ENCODE results near the gene CCDC102B.
"Not testable (repeated sequence)": the region's sequence is repeated elsewhere in the genome, so short reads cannot be mapped to it uniquely, and the experiment has no call there.

CCDC102B gene

GRCh38 chr18:68909579-68909978 lies 111.7 kb downstream of the CCDC102B start:
- no peak for DNase-seq

GRCh38 chr18:68915061-68915460 lies 117.2 kb downstream of the CCDC102B start:
- DNase-seq: no peak

- no peak for DNase-seq
Measured at GRCh38 chr18:68916734-68917133, 118.9 kb downstream of the CCDC102B start.

- no peak for DNase-seq
Measured at GRCh38 chr18:68918216-68918615, 120.3 kb downstream of the CCDC102B start.

- no peak for DNase-seq
Measured at GRCh38 chr18:68919900-68920299, 122.0 kb downstream of the CCDC102B start.

GRCh38 chr18:68922392-68922791 lies 124.5 kb downstream of the CCDC102B start:
- no peak for DNase-seq

DNA sequence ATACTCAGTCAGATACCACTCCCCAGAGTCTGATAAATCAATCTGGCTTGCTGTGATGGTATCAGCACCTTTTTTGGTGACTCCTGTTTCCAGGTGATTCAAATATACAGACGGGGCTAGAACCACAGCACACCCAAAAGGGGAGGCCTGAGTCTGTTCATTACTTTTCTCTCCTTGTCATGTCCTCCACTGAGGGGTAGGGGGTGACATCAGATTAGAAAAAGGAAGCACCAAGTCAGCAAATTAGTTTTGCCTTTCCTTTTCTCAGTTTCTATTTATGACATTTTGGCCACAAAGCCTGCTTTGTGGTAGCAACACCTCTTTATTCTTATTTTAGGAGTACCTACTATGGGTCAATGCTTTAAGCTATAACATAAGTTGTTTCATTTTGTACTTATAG lies 127.4 kb downstream of the CCDC102B start:
- no peak for DNase-seq

- no peak for DNase-seq
Measured at GRCh38 chr18:68928762-68929675, 131.1 kb downstream of the CCDC102B start.

- no peak for DNase-seq
Measured at GRCh38 chr18:68935686-68936085, 137.8 kb downstream of the CCDC102B start.

DNA sequence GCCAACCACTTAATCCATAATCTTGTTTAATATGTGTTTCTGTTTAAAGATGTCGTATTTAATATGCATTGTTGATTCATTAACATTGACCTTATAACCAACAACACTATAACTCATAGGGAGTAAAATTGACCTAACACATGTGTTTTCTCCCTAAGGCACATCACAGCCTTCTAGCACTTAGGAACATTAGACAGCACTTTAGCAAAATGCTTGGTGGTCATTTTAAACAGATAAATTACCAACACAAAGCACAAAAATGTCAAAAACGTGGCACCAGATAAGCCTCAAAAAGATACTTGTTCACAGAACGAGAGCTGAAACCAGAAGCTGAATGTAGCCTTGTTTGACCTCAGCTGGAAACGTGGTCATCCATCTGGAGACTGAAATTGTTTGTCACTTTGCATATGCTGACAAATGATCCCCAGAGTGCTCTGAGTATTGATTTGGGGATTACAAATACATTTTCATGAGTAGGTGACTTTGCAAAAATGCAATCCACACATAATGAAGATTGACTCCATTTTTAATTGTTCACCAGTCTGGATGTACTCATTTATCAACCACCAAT lies 139.2 kb downstream of the CCDC102B start:
- DNase-seq: no peak

- DNase-seq: no peak
Measured at GRCh38 chr18:68940039-68940438, 142.2 kb downstream of the CCDC102B start.

GRCh38 chr18:68940754-68941153 lies 142.9 kb downstream of the CCDC102B start:
- DNase-seq: no peak

DNA sequence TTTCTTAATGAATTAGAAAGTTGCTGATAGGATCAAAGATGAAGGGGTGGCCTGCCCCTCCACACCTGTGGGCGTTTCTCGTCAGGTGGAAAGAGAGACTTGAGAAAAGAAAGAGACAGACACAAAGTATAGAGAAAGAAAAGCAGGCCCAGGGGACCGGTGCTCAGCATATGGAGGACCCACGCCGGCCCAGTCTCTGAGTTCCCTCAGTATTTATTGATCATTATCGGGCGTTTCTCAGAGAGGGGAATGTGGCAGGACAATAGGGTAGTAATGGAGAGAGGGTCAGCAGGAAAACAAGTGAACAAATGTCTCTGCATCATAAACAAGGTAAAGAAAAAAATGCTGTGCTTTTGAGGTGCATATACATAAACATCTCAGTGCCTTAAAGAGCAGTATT lies 144.3 kb downstream of the CCDC102B start:
- no peak for DNase-seq

GRCh38 chr18:68943861-68944260 lies 146.0 kb downstream of the CCDC102B start:
- DNase-seq: not testable (repeated sequence)

DNA sequence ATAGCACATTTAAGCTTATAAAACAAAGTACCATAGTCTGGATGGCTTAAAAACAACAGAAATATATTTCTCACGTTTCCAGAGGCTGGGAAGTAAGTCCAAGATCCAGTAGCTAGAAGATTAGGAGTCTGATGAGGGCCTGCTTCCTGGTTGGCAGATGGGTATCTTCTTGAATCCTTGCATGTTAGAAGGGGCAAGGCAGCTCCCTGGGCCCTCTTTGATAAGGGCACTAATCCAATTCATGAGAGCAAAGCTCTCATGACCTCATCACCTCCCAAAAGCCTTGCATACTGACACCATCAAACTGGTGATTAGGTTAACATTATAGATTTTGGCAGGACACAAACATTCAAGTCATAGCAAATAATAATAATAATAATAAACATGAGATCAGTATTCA lies 146.4 kb downstream of the CCDC102B start:
- no peak for DNase-seq

GRCh38 chr18:68944826-68945225 lies 146.9 kb downstream of the CCDC102B start:
- DNase-seq: no peak

DNA sequence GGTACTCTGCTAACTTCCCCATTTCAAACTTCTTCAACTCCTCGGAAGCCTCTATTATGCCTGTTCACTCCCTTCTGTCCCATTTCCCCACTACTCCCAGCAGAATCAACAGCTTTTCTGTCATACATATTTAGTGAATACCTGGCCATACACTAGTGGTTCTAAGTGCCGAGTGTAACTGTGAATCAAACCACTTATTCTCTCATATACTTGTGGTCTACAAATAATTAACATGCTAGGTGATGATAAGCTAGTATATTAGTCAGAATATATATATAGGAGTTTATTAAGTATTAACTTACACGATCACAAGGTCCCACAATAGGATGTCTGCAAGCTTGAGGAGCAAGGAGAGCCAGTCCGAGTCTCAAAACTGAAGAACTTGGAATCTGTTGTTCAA lies 150.7 kb downstream of the CCDC102B start:
- no peak for DNase-seq

- no peak for DNase-seq
Measured at GRCh38 chr18:68954738-68955137, 156.9 kb downstream of the CCDC102B start.

DNA sequence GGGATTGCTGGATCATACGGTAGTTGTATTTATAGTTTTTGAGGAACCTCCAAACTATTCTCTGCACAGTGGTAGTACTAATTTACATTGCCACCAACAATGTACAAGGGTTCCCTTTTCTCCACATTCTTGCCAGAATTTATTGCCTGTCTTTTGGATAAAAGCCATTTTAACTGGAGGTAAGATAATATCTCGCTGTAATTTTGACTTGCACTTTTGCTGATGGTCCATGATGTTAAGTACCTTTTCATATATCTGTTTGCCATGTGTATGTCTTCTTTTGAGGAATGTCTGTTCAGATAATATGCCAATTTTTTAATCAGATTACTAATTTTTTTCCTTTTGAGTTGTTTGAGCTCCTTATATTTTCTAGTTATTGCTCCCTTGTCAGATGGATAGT lies 158.8 kb downstream of the CCDC102B start:
- DNase-seq: no peak

GRCh38 chr18:68960355-68960754 lies 162.5 kb downstream of the CCDC102B start:
- DNase-seq: no peak

DNA sequence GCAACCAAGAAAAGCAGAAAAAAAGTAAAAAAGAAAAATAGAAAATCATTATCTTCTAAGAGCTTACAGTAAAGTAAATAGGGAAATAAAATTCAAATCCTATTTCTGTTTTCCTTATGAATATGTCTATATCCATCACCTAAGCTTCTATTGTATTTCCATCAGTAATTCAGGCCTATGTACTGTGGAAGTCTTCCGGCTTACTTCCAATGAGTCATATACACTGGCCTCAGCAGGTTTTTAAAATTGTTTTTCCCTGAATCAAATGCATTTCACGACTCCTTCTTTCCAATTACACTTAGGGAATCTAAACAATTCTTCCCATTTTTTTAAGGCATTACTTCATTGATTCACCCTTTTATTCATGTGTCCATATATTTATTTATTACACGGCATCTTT lies 164.7 kb downstream of the CCDC102B start:
- DNase-seq: no peak

GRCh38 chr18:68965817-68966216 lies 167.9 kb downstream of the CCDC102B start:
- no peak for DNase-seq

- DNase-seq: no peak
Measured at GRCh38 chr18:68969027-68969426, 171.1 kb downstream of the CCDC102B start.
